ENCODE data around the gene MCOLN3. TPM values are rescaled to one million over a fixed set of nuclear protein-coding genes. Genes with fewer than 3 reads are reported as not detected.
"Not testable (repeated sequence)": the region's sequence is repeated elsewhere in the genome, so short reads cannot be mapped to it uniquely, and the experiment has no call there.

MCOLN3 gene
- total RNA-seq, 2 experiments from 2014 or later = 1.1 to 2.2 TPM

GRCh38 chr1:84997667-84998600 is 50.4 kb downstream of the MCOLN3 start:
- peaks cover 3% of the 10 kb centered on the region for H3K27me3 Mint-ChIP-seq
- CTCF ChIA-PET = interaction anchor here (1.0 to 2.1 kb wide), 3 partner anchors 26 to 53 kb away, joined by 4 to 12 read pairs (median 11); no protein-coding TSS in a partner anchor
- ATAC-seq (no peak), DNase-seq (peak; percentile 53)
- no peaks in the 10 kb centered on the region for H3K9me3 Mint-ChIP-seq (ENCODE audit: low read depth)
- peaks cover 55% of the 10 kb centered on the region for H3K4me1 Mint-ChIP-seq
- H3K36me3 Mint-ChIP-seq = peaks cover 25% of the 10 kb centered on the region
- H3K27ac Mint-ChIP-seq = peak overlapping the region; percentile 92
- peak overlapping the region; percentile 83 for H3K4me3 Mint-ChIP-seq

GRCh38 chr1:84996846-84997666 is 51.2 kb downstream of the MCOLN3 start, which contains the start of gene MCOLN2:
Gene MCOLN2 (minus strand): TSS chr1:84997113. CDS start chr1:84996872, 241 bp downstream.
- CTCF ChIA-PET = interaction anchor here (1.0 to 3.5 kb wide), 3 partner anchors 25 to 52 kb away, joined by 3 to 37 read pairs (median 22); no protein-coding TSS in a partner anchor
- peak within 1 kb of the TSS; percentile 83 for H3K4me3 Mint-ChIP-seq
- H3K27ac Mint-ChIP-seq = peak within 1 kb of the TSS; percentile 92
- H3K36me3 Mint-ChIP-seq = peaks cover 25% of the 10 kb centered on the region
- H3K27me3 Mint-ChIP-seq = peaks cover 3% of the 10 kb centered on the region
- DNase-seq (peak; percentile 72), ATAC-seq (peak; percentile 73)
- no peaks in the 10 kb centered on the region for H3K9me3 Mint-ChIP-seq (ENCODE audit: low read depth)
- peaks cover 63% of the 10 kb centered on the region for H3K4me1 Mint-ChIP-seq

GRCh38 chr1:84995484-84996334 is 52.6 kb downstream of the MCOLN3 start:
- Mint-ChIP-seq H3K36me3 (peaks cover 24% of the 10 kb centered on the region), H3K27me3 (peaks cover 3% of the 10 kb centered on the region), H3K4me1 (peaks cover 60% of the 10 kb centered on the region), H3K9me3 (ENCODE audit: low read depth) (no peaks in the 10 kb centered on the region), H3K4me3 (peak overlapping the region; percentile 83), H3K27ac (peak overlapping the region; percentile 84)
- CTCF ChIA-PET = interaction anchor here (0.7 to 3.5 kb wide), 7 partner anchors 14 to 52 kb away, joined by 3 to 37 read pairs (median 4); no protein-coding TSS in a partner anchor
- ATAC-seq (peak; percentile 3), DNase-seq (peak; percentile 51)

- CTCF ChIA-PET = interaction anchor here (0.8 to 5.4 kb wide), 5 partner anchors 13 to 61 kb away, joined by 3 to 25 read pairs (median 5); no protein-coding TSS in a partner anchor
- no peaks in the 10 kb centered on the region for H3K27me3 Mint-ChIP-seq
- peak overlapping the region; percentile 80 for H3K27ac Mint-ChIP-seq
- H3K9me3 Mint-ChIP-seq (ENCODE audit: low read depth) = no peaks in the 10 kb centered on the region
- peak overlapping the region; percentile 56 for H3K4me3 Mint-ChIP-seq
- peak; percentile 52 for ATAC-seq
- H3K4me1 Mint-ChIP-seq = peaks cover 55% of the 10 kb centered on the region
- peaks cover 34% of the 10 kb centered on the region for H3K36me3 Mint-ChIP-seq
- no peak for DNase-seq
Measured at GRCh38 chr1:84991097-84991920, 57.0 kb downstream of the MCOLN3 start.

GRCh38 chr1:84988588-84988987 is 59.7 kb downstream of the MCOLN3 start:
- peaks cover 53% of the 10 kb centered on the region for H3K4me1 Mint-ChIP-seq
- H3K36me3 Mint-ChIP-seq = peaks cover 47% of the 10 kb centered on the region
- peak overlapping the region; percentile 92 for H3K27ac Mint-ChIP-seq

GRCh38 chr1:84986561-84986960 is 61.7 kb downstream of the MCOLN3 start:
- H3K27me3 Mint-ChIP-seq; H3K4me3 Mint-ChIP-seq; DNase-seq; H3K9me3 Mint-ChIP-seq (ENCODE audit: low read depth); CTCF ChIA-PET; ATAC-seq; H3K27ac Mint-ChIP-seq: not testable (repeated sequence)
- peaks cover 38% of the 10 kb centered on the region for H3K4me1 Mint-ChIP-seq
- peaks cover 45% of the 10 kb centered on the region for H3K36me3 Mint-ChIP-seq

More at GRCh38 chr1:84988588-84988987, 59.7 kb downstream of the MCOLN3 start:
- peak overlapping the region; percentile 59 for H3K4me3 Mint-ChIP-seq
- ATAC-seq (peak; percentile 74), DNase-seq (peak; percentile 59)
- H3K9me3 Mint-ChIP-seq (ENCODE audit: low read depth) = no peaks in the 10 kb centered on the region
- H3K27me3 Mint-ChIP-seq = no peaks in the 10 kb centered on the region
- CTCF ChIA-PET = interaction anchor here (5.4 kb wide), 1 partner anchor 45 kb away, joined by 25 read pairs; no protein-coding TSS in a partner anchor

GRCh38 chr1:84985365-84985764 is 62.9 kb downstream of the MCOLN3 start:
- Mint-ChIP-seq H3K4me3 (no peak overlapping the region), H3K27me3 (no peaks in the 10 kb centered on the region), H3K27ac (no peak overlapping the region), H3K36me3 (peaks cover 53% of the 10 kb centered on the region), H3K4me1 (peaks cover 34% of the 10 kb centered on the region), H3K9me3 (ENCODE audit: low read depth) (peaks cover 4% of the 10 kb centered on the region)
- ATAC-seq (no peak), DNase-seq (no peak)
- CTCF ChIA-PET = interaction anchor here (1.8 kb wide), 1 partner anchor 40 kb away, joined by 4 read pairs; no protein-coding TSS in a partner anchor

- Mint-ChIP-seq H3K4me3 (no peak overlapping the region), H3K9me3 (ENCODE audit: low read depth) (peaks cover 6% of the 10 kb centered on the region), H3K27ac (no peak overlapping the region), H3K27me3 (no peaks in the 10 kb centered on the region), H3K36me3 (peaks cover 69% of the 10 kb centered on the region), H3K4me1 (peaks cover 35% of the 10 kb centered on the region)
- ATAC-seq (no peak), DNase-seq (no peak)
- CTCF ChIA-PET = interaction anchor here (1.1 to 1.3 kb wide), 3 partner anchors 10 to 38 kb away, joined by 3 to 4 read pairs (median 4); no protein-coding TSS in a partner anchor
Measured at GRCh38 chr1:84982395-84982794, 65.9 kb downstream of the MCOLN3 start.

GRCh38 chr1:84975035-84975434 is 73.3 kb downstream of the MCOLN3 start:
- DNase-seq (peak; percentile 50), ATAC-seq (no peak)
- Mint-ChIP-seq H3K36me3 (peaks cover 38% of the 10 kb centered on the region), H3K4me1 (peaks cover 71% of the 10 kb centered on the region), H3K9me3 (ENCODE audit: low read depth) (peaks cover 3% of the 10 kb centered on the region), H3K27me3 (no peaks in the 10 kb centered on the region), H3K4me3 (no peak overlapping the region), H3K27ac (peak overlapping the region; percentile 97)
- CTCF ChIA-PET = interaction anchor here (0.8 to 1.4 kb wide), 4 partner anchors 30 to 284 kb away, joined by 3 to 4 read pairs (median 3); partner anchors contain the start of gene C1orf52

- no peaks in the 10 kb centered on the region for H3K9me3 Mint-ChIP-seq (ENCODE audit: low read depth)
- no peaks in the 10 kb centered on the region for H3K27me3 Mint-ChIP-seq
- CTCF ChIA-PET = interaction anchor here (1.0 to 3.5 kb wide), 6 partner anchors 22 to 285 kb away, joined by 3 to 23 read pairs (median 7); partner anchors contain the start of genes C1orf52 and MCOLN2
- peak; percentile 18 for ATAC-seq
- H3K36me3 Mint-ChIP-seq = peaks cover 34% of the 10 kb centered on the region
- H3K4me3 Mint-ChIP-seq = no peak overlapping the region
- H3K27ac Mint-ChIP-seq = peak overlapping the region; percentile 97
- peak; percentile 51 for DNase-seq
- H3K4me1 Mint-ChIP-seq = peaks cover 70% of the 10 kb centered on the region
Measured at GRCh38 chr1:84973498-84974334, 74.6 kb downstream of the MCOLN3 start.
